B cell (primary cell): ENCODE measurements around the gene PDE11A.

Experiments
- CTCF ChIP-seq: fragments of 200-600 bp; IDR thresholded peaks from one replicate; pipeline ENCODE4 v1.8.0; 2022; ENCODE audit warnings: antibody characterized with exemption, mild to moderate bottlenecking
- EZH2 ChIP-seq: IDR thresholded peaks from 2 replicates; pipeline ENCODE4 v1.6.1; 2012; ENCODE audit warnings: borderline replicate concordance, low read depth, mild to moderate bottlenecking, moderate library complexity, low read length; ENCODE audit not compliant: insufficient read depth, poor library complexity, severe bottlenecking

GRCh38 chr2:178109813-178110212 lies 37.2 kb upstream of the PDE11A start:
- no peak for TF ChIP-seq EZH2
- TF ChIP-seq CTCF = peak; percentile 72
